Activated T-cell treated with anti-CD3 and anti-CD28 coated beads, Interleukin-2, amount 50 U/mL, for 24 hours (primary cell): Measurements from ENCODE around the gene SLC39A12.
"Not testable (repeated sequence)": the region's sequence is repeated elsewhere in the genome, so short reads cannot be mapped to it uniquely, and the experiment has no call there.

ENCODE experiments used
- DNase-seq: peaks from one replicate; pipeline ENCODE4 v3.0.0-alpha.2; 2020
- H3K27ac Mint-ChIP-seq: 2 replicates; pipeline ENCODE4 v1.8.0; 2020; ENCODE audit warnings: mild to moderate bottlenecking, mixed read lengths
- H3K27me3 Mint-ChIP-seq: 2 replicates; pipeline ENCODE4 v1.8.0; 2020; ENCODE audit warnings: mixed read lengths
- H3K36me3 Mint-ChIP-seq: 2 replicates; pipeline ENCODE4 v1.8.0; 2020; ENCODE audit warnings: low read depth, mixed read lengths
- H3K4me1 Mint-ChIP-seq: 2 replicates; pipeline ENCODE4 v1.8.0; 2020; ENCODE audit warnings: low read depth, mixed read lengths
- H3K4me3 Mint-ChIP-seq: 2 replicates; pipeline ENCODE4 v1.8.0; 2020; ENCODE audit warnings: mild to moderate bottlenecking, moderate library complexity, mixed read lengths
- H3K9me3 Mint-ChIP-seq: 2 replicates; pipeline ENCODE4 v1.8.0; 2020; ENCODE audit warnings: mixed read lengths

The SLC39A12 gene

DNA sequence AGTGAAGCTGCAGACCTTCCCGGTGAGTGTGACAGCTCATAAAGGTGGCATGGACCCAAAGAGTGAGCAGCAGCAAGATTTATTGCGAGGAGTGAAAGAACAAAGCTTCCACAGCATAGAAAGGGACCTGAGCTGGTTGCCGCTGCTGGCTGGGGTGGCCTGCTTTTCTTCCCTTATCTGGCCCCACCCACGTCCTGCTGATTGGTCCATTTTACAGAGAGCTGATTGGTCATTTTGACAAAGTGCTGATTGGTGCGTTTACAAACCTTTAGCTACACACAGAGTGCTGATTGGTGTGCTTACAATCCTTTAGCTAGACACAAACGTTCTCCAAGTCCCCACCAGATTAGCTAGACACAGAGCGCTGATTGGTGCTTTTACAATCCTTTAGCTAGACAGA lies 1.4 kb upstream of the SLC39A12 start:
- not testable (repeated sequence) for H3K4me1 Mint-ChIP-seq, DNase-seq, H3K36me3 Mint-ChIP-seq, H3K27me3 Mint-ChIP-seq, H3K27ac Mint-ChIP-seq, H3K9me3 Mint-ChIP-seq, H3K4me3 Mint-ChIP-seq

- Mint-ChIP-seq H3K4me3 (no peak overlapping the region), H3K4me1 (no peaks in the 10 kb centered on the region), H3K9me3 (no peaks in the 10 kb centered on the region), H3K27ac (no peak overlapping the region), H3K27me3 (peaks cover 3% of the 10 kb centered on the region), H3K36me3 (no peaks in the 10 kb centered on the region)
- DNase-seq = no peak
Observed at GRCh38 chr10:17950726-17951125, 992 bp upstream of the SLC39A12 start.

GRCh38 chr10:17954372-17954771 lies 2.7 kb downstream of the SLC39A12 start:
- not testable (repeated sequence) for DNase-seq, H3K27ac Mint-ChIP-seq, H3K27me3 Mint-ChIP-seq, H3K4me3 Mint-ChIP-seq, H3K9me3 Mint-ChIP-seq, H3K4me1 Mint-ChIP-seq, H3K36me3 Mint-ChIP-seq

DNA sequence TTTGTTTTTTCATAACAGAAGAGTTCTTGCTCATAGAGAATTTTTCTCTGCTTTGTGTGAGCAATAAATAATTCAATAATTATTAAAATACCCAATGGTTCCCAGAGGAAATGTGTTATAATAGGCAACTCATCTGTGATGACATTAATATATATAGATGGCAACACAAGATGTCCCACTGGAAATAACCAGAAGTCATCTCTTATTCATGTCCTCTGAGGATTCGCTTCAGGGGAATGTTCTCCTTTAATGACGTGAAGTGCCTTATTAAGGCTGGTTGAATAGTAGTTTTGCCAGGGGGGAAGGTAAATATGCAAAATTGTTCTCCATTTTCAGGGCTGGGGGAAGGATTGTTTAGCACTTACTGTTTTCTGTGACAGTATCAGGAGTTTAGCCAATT lies 3.1 kb downstream of the SLC39A12 start:
- no peak overlapping the region for H3K4me3 Mint-ChIP-seq
- H3K36me3 Mint-ChIP-seq = no peaks in the 10 kb centered on the region
- DNase-seq = no peak
- peaks cover 2% of the 10 kb centered on the region for H3K9me3 Mint-ChIP-seq
- no peaks in the 10 kb centered on the region for H3K4me1 Mint-ChIP-seq
- no peak overlapping the region for H3K27ac Mint-ChIP-seq
- no peaks in the 10 kb centered on the region for H3K27me3 Mint-ChIP-seq

DNA sequence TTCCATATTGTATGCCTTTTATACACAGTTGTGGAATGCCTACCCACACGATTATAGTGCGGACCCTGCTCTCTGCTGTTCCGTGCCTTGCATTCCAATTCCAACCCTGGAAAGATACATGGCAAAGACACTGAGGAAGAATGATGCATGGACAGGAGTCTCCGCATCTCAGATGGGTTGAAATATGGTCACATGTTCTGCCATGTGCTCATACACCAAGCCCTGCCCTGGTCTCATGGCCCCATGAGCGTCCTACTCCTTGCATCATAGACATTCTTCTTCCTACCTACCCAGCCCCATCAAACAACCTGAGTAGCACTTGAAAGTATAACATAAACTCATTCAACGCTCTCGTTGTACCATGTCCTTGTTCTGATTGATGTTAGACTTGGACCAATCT lies 6.3 kb downstream of the SLC39A12 start:
- Mint-ChIP-seq H3K36me3 (no peaks in the 10 kb centered on the region), H3K4me1 (no peaks in the 10 kb centered on the region), H3K27ac (no peak overlapping the region), H3K9me3 (peaks cover 3% of the 10 kb centered on the region), H3K27me3 (no peaks in the 10 kb centered on the region), H3K4me3 (no peak overlapping the region)
- no peak for DNase-seq

DNA sequence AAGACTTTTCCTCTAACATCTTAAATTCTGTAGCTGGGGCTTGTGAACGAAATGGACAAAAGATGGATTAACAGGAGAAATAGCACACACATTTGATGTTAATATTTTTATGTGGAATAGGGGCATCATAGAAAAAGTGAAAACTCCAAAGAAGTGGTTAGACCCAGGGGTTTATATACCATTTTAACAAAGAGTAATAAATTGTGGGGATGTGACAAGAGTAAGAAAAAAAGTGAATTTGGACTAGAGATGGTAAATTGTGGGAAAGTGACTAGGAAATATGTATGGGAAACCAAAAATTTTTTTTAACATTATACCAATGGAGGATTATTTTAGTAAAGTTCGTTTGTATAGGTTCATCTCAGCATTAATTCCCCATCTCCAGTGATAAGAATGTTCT lies 8.2 kb downstream of the SLC39A12 start:
- Mint-ChIP-seq H3K36me3 (no peaks in the 10 kb centered on the region), H3K4me1 (no peaks in the 10 kb centered on the region)

DNA sequence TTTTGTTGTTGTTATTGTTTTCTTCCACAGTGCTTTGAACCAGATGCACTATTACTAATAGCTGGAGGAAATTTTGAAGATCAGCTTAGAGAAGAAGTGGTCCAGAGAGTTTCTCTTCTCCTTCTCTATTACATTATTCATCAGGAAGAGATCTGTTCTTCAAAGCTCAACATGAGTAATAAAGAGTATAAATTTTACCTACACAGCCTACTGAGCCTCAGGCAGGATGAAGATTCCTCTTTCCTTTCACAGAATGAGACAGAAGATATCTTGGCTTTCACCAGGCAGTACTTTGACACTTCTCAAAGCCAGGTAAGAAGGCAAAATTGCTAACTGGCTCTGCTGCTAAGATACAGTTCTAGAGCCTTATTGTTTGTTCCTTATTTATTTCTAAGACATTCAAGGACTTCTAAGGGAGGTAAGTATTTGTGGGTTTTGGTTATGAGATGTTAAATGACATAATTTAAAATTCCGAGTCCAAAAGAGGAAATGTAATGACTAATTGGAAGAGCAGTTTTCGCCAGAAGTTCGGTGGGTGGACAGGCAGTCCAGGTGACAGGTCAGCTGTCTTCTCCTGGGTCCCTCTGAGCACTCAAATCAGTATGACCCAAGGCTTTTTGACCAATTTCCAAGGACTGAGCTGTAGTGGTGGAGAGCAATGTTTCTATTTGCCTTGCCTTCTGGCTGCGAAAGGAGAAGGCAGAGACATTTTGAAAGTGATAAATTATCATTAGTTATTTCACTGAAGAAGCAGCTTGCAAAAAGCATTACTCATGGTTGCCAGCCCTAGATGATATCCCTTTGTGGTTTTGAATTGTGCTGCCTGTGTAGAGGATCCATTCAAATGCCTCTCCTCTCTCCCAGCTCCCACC lies 10.1 kb downstream of the SLC39A12 start:
- Mint-ChIP-seq H3K27me3 (no peaks in the 10 kb centered on the region), H3K9me3 (peaks cover 3% of the 10 kb centered on the region), H3K36me3 (no peaks in the 10 kb centered on the region), H3K27ac (no peak overlapping the region), H3K4me3 (no peak overlapping the region), H3K4me1 (no peaks in the 10 kb centered on the region)
- no peak for DNase-seq

More for the DNA sequence above, 8.2 kb downstream of the SLC39A12 start:
- no peak for DNase-seq
- H3K4me3 Mint-ChIP-seq = no peak overlapping the region
- no peaks in the 10 kb centered on the region for H3K27me3 Mint-ChIP-seq
- peaks cover 3% of the 10 kb centered on the region for H3K9me3 Mint-ChIP-seq
- H3K27ac Mint-ChIP-seq = no peak overlapping the region

- peaks cover 4% of the 10 kb centered on the region for H3K9me3 Mint-ChIP-seq
Observed at GRCh38 chr10:17963431-17963830, 11.7 kb downstream of the SLC39A12 start.

DNA sequence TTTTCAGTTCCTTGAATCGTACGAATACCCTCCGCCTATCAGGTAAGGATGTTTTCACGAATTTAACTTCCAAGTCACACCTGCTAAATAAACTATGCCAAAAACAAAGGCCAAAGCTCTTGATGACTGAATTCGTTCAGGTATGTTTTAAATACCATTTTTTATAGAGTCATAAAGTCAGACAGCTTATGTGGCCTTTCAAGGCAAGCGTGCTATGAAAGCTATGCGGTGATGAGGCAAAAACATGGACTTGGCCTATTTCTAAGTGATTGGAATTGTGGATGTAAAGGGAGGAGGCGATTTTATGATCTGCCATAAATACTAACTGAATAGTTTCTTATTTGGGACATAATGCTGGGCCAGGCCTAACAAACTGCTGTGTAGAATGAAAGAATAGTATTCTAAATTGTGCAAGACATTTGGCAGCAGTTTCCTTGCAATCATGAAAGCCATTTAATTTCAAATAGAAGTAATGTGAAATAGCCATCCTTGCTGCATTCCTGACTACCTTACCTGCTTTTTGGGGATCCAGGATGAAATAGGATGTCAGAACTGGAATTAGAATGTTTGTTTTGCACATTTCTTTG lies 14.0 kb downstream of the SLC39A12 start:
- Mint-ChIP-seq H3K4me3 (no peak overlapping the region), H3K36me3 (no peaks in the 10 kb centered on the region), H3K27ac (no peak overlapping the region), H3K9me3 (peaks cover 15% of the 10 kb centered on the region), H3K27me3 (no peaks in the 10 kb centered on the region), H3K4me1 (no peaks in the 10 kb centered on the region)
- DNase-seq = no peak

More at GRCh38 chr10:17963431-17963830, 11.7 kb downstream of the SLC39A12 start:
- no peaks in the 10 kb centered on the region for H3K27me3 Mint-ChIP-seq
- no peaks in the 10 kb centered on the region for H3K4me1 Mint-ChIP-seq
- H3K27ac Mint-ChIP-seq = no peak overlapping the region
- no peaks in the 10 kb centered on the region for H3K36me3 Mint-ChIP-seq
- no peak overlapping the region for H3K4me3 Mint-ChIP-seq
- DNase-seq = no peak

- H3K27ac Mint-ChIP-seq = no peak overlapping the region
- DNase-seq = no peak
- H3K27me3 Mint-ChIP-seq = no peaks in the 10 kb centered on the region
- H3K36me3 Mint-ChIP-seq = no peaks in the 10 kb centered on the region
- no peaks in the 10 kb centered on the region for H3K4me1 Mint-ChIP-seq
- no peak overlapping the region for H3K4me3 Mint-ChIP-seq
- H3K9me3 Mint-ChIP-seq = peaks cover 16% of the 10 kb centered on the region
Observed at GRCh38 chr10:17974505-17974904, 22.8 kb downstream of the SLC39A12 start.

DNA sequence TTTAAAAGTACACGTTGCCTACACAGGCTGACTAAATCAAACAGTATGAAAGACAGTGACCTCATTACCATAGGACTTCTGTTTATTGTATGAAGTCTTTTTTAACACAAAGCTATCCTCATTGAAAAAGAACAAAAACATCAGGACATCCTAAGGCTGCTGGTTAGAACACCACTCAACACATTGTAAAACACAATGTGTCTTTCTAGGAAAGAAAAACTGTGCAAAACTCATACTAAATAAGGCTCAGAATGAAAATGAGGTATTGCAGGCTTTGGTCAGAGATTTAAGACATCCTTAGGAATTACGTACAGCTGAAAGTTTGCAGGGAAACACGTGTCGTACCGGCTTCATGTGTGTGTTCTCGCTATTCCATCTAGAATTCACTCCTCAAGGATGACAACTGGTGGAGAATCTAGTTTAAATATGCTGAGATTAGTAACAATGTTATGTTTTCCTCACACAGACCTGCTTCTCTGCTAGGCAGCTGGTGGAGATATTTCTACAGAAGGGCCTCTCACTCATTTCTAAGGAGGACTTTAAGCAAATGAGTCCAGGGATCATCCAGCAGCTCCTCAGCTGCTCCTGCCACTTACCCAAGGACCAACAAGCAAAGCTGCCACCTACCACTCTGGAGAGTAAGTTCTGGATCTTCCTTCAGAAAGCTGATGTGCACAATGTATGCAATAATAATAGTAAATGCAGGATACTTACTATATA lies 29.3 kb downstream of the SLC39A12 start:
- no peak for DNase-seq
- no peak overlapping the region for H3K27ac Mint-ChIP-seq
- H3K4me1 Mint-ChIP-seq = no peaks in the 10 kb centered on the region
- H3K36me3 Mint-ChIP-seq = no peaks in the 10 kb centered on the region
- no peak overlapping the region for H3K4me3 Mint-ChIP-seq
- peaks cover 2% of the 10 kb centered on the region for H3K9me3 Mint-ChIP-seq
- no peaks in the 10 kb centered on the region for H3K27me3 Mint-ChIP-seq

- Mint-ChIP-seq H3K4me3 (no peak overlapping the region), H3K27me3 (no peaks in the 10 kb centered on the region), H3K27ac (no peak overlapping the region), H3K4me1 (no peaks in the 10 kb centered on the region), H3K9me3 (peaks cover 2% of the 10 kb centered on the region), H3K36me3 (no peaks in the 10 kb centered on the region)
- DNase-seq = no peak
Observed at GRCh38 chr10:17981766-17982380, 30.2 kb downstream of the SLC39A12 start.

DNA sequence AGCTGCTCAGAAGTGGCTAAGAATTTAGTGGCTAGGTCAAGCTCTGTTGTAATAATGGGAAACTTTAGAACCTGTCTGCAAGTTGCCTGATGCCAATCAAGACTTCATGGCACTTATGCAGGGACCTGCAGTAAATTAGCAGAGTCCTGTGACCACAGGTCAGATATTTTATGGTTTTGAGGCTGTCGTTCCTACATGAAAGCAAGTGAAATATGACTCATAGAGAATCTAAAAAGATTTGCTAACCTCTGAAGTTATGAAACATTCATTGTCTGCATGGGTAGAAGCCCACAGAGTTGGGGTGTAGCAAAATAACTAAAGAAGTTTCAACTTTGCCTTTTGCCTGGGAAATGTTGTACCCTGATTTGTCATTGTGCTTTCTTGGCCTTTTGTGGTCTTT lies 32.3 kb downstream of the SLC39A12 start:
- H3K27me3 Mint-ChIP-seq = no peaks in the 10 kb centered on the region
- no peak overlapping the region for H3K4me3 Mint-ChIP-seq
- no peaks in the 10 kb centered on the region for H3K9me3 Mint-ChIP-seq
- no peaks in the 10 kb centered on the region for H3K36me3 Mint-ChIP-seq
- H3K4me1 Mint-ChIP-seq = no peaks in the 10 kb centered on the region
- no peak for DNase-seq
- H3K27ac Mint-ChIP-seq = no peak overlapping the region

GRCh38 chr10:17984563-17984962 lies 32.8 kb downstream of the SLC39A12 start:
- no peak for DNase-seq
- no peak overlapping the region for H3K4me3 Mint-ChIP-seq
- H3K36me3 Mint-ChIP-seq = no peaks in the 10 kb centered on the region
- H3K9me3 Mint-ChIP-seq = no peaks in the 10 kb centered on the region
- H3K27me3 Mint-ChIP-seq = no peaks in the 10 kb centered on the region
- H3K27ac Mint-ChIP-seq = no peak overlapping the region
- H3K4me1 Mint-ChIP-seq = no peaks in the 10 kb centered on the region
